HG03280 (cell line): ENCODE data around the gene RASGEF1B.

Experiments used
- ATAC-seq: cut with Tn5 transposase; IDR thresholded peaks from one replicate; pipeline ENCODE4 v1.9.1; 2021; ENCODE audit warnings: mild to moderate bottlenecking, moderate library complexity; ENCODE audit not compliant: unreplicated experiment

RASGEF1B gene

GRCh38 chr4:81399306-81400086, 72.2 kb downstream of the RASGEF1B start:
- no peak for ATAC-seq

GRCh38 chr4:81398379-81398778, 73.3 kb downstream of the RASGEF1B start:
- ATAC-seq, result no peak

- ATAC-seq, result no peak
These were observed 74.1 kb downstream of the RASGEF1B start for GRCh38 chr4:81397635-81398034.

- no peak for ATAC-seq
These were observed 76.5 kb downstream of the RASGEF1B start for GRCh38 chr4:81395239-81395638.

GRCh38 chr4:81392164-81392563, 79.5 kb downstream of the RASGEF1B start:
- no peak for ATAC-seq

- ATAC-seq, result no peak
These were observed 82.0 kb downstream of the RASGEF1B start for GRCh38 chr4:81389720-81390119.

- ATAC-seq, result no peak
These were observed 91.3 kb downstream of the RASGEF1B start for GRCh38 chr4:81380437-81380836.

- ATAC-seq, result no peak
These were observed 93.3 kb downstream of the RASGEF1B start for GRCh38 chr4:81378386-81378785.

- no peak for ATAC-seq
These were observed 94.5 kb downstream of the RASGEF1B start for GRCh38 chr4:81377191-81377590.

- no peak for ATAC-seq
These were observed 95.0 kb downstream of the RASGEF1B start for GRCh38 chr4:81376720-81377119.
